Keratinocyte (primary cell): ENCODE measurements around the gene TBCC. TPM values are rescaled to one million over a fixed set of nuclear protein-coding genes. Genes with fewer than 3 reads are reported as not detected.

Experiments used
- DNase-seq: peaks from one replicate; pipeline ENCODE4 v3.0.0-alpha.2; 2011; ENCODE audit warnings: low read depth, missing footprints, low spot score
- FAIRE-seq: peaks from 2 replicates; lab custom pipeline; 2011; peaks lifted over from hg19 to GRCh38; lab: Jason Lieb, UNC
- H2AFZ ChIP-seq: 2 replicates; pipeline ENCODE4 v1.6.0; 2012; ENCODE audit warnings: low read length, control low read depth, inconsistent platforms; ENCODE audit not compliant: control insufficient read depth
- H3K27ac ChIP-seq: 2 replicates; pipeline ENCODE4 v1.5.1; 2011; ENCODE audit warnings: low read length; ENCODE audit not compliant: control insufficient read depth, insufficient read depth
- H3K27me3 ChIP-seq: 3 replicates; pipeline ENCODE4 v1.6.0; 2011; ENCODE audit warnings: low read length; ENCODE audit not compliant: control insufficient read depth, insufficient read depth; ENCODE audit errors: extremely low read depth
- H3K36me3 ChIP-seq, 2 experiments: 2 replicates in 1 of 2; 3 replicates in 1 of 2; pipeline ENCODE4 v1.5.1; 2011; ENCODE audit warnings: low read length in 2 of 2, mild to moderate bottlenecking in 1 of 2; ENCODE audit not compliant: control insufficient read depth in 2 of 2, insufficient read depth in 2 of 2; ENCODE audit errors: extremely low read depth in 1 of 2
- H3K4me1 ChIP-seq: 3 replicates; pipeline ENCODE4 v1.5.1; 2011; ENCODE audit warnings: low read length; ENCODE audit not compliant: control insufficient read depth, insufficient read depth; ENCODE audit errors: extremely low read depth
- H3K4me2 ChIP-seq: 3 replicates; pipeline ENCODE4 v1.6.0; 2011; ENCODE audit warnings: low read depth, low read length; ENCODE audit not compliant: control insufficient read depth, insufficient read depth; ENCODE audit errors: extremely low read depth
- H3K4me3 ChIP-seq, 3 experiments: fragments of 200-600 bp in 1 of 3; sonication (generic) in 1 of 3; 2 replicates in 2 of 3; 3 replicates in 1 of 3; pipeline ENCODE4 v1.5.1; 2011 to 2016; ENCODE audit warnings: low read length in 3 of 3, mild to moderate bottlenecking in 3 of 3, control low read depth in 2 of 3, inconsistent platforms in 1 of 3, low read depth in 1 of 3, mixed read lengths in 1 of 3, mixed run types in 1 of 3, moderate library complexity in 1 of 3; ENCODE audit not compliant: control insufficient read depth in 2 of 3, insufficient read depth in 2 of 3; ENCODE audit errors: extremely low read depth in 1 of 3
- H3K79me2 ChIP-seq: 2 replicates; pipeline ENCODE4 v1.6.0; 2012; ENCODE audit warnings: low read length; ENCODE audit not compliant: control insufficient read depth, insufficient read depth
- H3K9ac ChIP-seq: 3 replicates; pipeline ENCODE4 v1.6.0; 2011; ENCODE audit warnings: low read length; ENCODE audit not compliant: control insufficient read depth, insufficient read depth; ENCODE audit errors: extremely low read depth
- H3K9me1 ChIP-seq: 3 replicates; pipeline ENCODE4 v1.6.0; 2011; ENCODE audit warnings: low read length; ENCODE audit not compliant: control insufficient read depth, insufficient read depth; ENCODE audit errors: extremely low read depth
- H3K9me3 ChIP-seq: 2 replicates; pipeline ENCODE4 v1.5.1; 2012; ENCODE audit warnings: low read depth, low read length; ENCODE audit not compliant: control insufficient read depth
- H4K20me1 ChIP-seq: 3 replicates; pipeline ENCODE4 v1.6.0; 2011; ENCODE audit warnings: low read length; ENCODE audit not compliant: control insufficient read depth, insufficient read depth; ENCODE audit errors: extremely low read depth
- EZH2 ChIP-seq: IDR thresholded peaks from one replicate; pipeline ENCODE4 v1.6.1; 2012; ENCODE audit warnings: inconsistent platforms, mild to moderate bottlenecking, low read length, moderate library complexity
- dilution Hi-C: fragments of 300-500 bp; cut with MboI; formaldehyde crosslinking; loops from one replicate; pipeline ENCODE4 v1.7.0; 2020; ENCODE audit warnings: low sequenced_read_pairs; ENCODE audit not compliant: extremely low pct_ligation_motif_present
- polyA plus RNA-seq, 5 experiments: library from polyadenylated mRNA; depleted of rRNA in 3 of 5; stranded (reverse) in 3 of 5; stranded (forward) in 1 of 5; unstranded in 1 of 5; fragments of >200 nt; gene quantifications; 1 replicate in 1 of 5; 2 replicates in 3 of 5; 3 replicates in 1 of 5; pipeline versions ENCODE4 v1.2.1 to v1.2.3, GENCODE V29; 2011 to 2012; ENCODE audit warnings: missing spikeins in 2 of 5, low read depth in 1 of 5, low replicate concordance in 1 of 5
- TF ChIP-seq, protein P1 (sequence below), 3 experiments: IDR thresholded peaks in 1 of 3; conservative IDR thresholded peaks in 1 of 3; optimal IDR thresholded peaks in 1 of 3; 2 replicates in 2 of 3; 3 replicates in 1 of 3; pipeline versions ENCODE3 to v1.5.1; 2011; ENCODE audit warnings: low read length in 3 of 3, mild to moderate bottlenecking in 3 of 3, moderate library complexity in 2 of 3, control low read depth in 1 of 3, inconsistent platforms in 1 of 3; ENCODE audit not compliant: insufficient read depth in 2 of 3; ENCODE audit errors: extremely low read depth in 1 of 3

The TBCC gene
- polyA plus RNA-seq, 1 donor (not counting 4 experiments of a cell fraction or from before 2014, with no cell fraction given): 16.7 TPM

DNA sequence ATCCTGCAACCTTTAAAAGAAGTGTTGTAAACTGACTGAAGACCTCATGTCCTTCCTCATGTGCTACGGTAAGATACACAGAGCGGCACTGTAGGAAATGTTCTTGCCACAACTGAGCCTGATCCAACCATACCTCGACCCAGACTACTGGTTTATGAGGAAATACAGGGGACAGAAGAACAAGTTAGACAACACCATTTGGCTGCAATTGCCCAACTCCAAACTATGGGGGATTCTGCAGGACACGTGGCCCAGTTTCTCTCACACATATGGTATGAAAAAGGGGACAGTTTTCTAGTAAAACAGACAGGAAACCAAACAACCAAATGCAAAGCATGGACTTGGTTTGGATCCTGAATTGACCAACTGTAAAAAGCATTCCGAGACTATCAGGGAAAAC, 34.0 kb downstream of the TBCC start:
- H3K79me2 ChIP-seq: no peaks in the 10 kb centered on the region
- H3K9ac ChIP-seq: no peak overlapping the region
- no peak overlapping the region for H3K27ac ChIP-seq
- no peaks in the 10 kb centered on the region for H3K27me3 ChIP-seq
- FAIRE-seq (no peak), DNase-seq (no peak)
- no peaks in the 10 kb centered on the region for H3K36me3 ChIP-seq
- TF ChIP-seq, protein P1, sequence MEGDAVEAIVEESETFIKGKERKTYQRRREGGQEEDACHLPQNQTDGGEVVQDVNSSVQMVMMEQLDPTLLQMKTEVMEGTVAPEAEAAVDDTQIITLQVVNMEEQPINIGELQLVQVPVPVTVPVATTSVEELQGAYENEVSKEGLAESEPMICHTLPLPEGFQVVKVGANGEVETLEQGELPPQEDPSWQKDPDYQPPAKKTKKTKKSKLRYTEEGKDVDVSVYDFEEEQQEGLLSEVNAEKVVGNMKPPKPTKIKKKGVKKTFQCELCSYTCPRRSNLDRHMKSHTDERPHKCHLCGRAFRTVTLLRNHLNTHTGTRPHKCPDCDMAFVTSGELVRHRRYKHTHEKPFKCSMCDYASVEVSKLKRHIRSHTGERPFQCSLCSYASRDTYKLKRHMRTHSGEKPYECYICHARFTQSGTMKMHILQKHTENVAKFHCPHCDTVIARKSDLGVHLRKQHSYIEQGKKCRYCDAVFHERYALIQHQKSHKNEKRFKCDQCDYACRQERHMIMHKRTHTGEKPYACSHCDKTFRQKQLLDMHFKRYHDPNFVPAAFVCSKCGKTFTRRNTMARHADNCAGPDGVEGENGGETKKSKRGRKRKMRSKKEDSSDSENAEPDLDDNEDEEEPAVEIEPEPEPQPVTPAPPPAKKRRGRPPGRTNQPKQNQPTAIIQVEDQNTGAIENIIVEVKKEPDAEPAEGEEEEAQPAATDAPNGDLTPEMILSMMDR (optimal IDR thresholded peaks at IDR 0.05 in 1 of 3, IDR thresholded peaks at IDR 0.05 in 1 of 3, conservative IDR thresholded peaks at IDR 0.05 in 1 of 3; ENCODE audit: extremely low read depth in 1 of 3, insufficient read depth in 2 of 3, low read length in 3 of 3): no peak
- TF ChIP-seq EZH2: no peak
- no peaks in the 10 kb centered on the region for H3K9me1 ChIP-seq
- H3K4me2 ChIP-seq: no peak overlapping the region
- dilution Hi-C loops: no loop called here
- peaks cover 11% of the 10 kb centered on the region for H3K4me1 ChIP-seq
- no peak overlapping the region for H3K4me3 ChIP-seq
- H2AFZ ChIP-seq: no peak overlapping the region
- H4K20me1 ChIP-seq: no peaks in the 10 kb centered on the region
- H3K9me3 ChIP-seq: peaks cover 2% of the 10 kb centered on the region

DNA sequence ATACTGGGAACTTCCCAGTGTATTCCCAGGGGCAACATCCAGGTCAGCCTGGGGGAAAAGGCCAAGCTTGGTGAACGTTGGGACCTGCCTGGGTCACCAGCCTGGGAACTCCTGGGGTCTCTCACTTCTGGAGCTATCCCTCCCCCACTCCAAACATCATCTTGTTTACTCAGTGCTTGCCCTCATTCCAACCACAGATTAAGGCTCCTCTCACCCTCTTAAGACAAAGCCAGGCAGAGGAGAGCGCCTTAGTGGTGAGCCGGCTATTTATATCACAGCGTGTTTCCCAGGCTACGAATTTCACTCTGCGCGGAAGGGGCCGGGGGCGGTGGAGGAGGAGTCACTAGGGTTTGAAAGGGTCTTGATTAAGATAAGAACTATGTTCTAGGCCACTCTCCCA, 35.6 kb downstream of the TBCC start:
- TF ChIP-seq, protein P1 (optimal IDR thresholded peaks at IDR 0.05 in 1 of 3, IDR thresholded peaks at IDR 0.05 in 1 of 3, conservative IDR thresholded peaks at IDR 0.05 in 1 of 3; ENCODE audit: extremely low read depth in 1 of 3, insufficient read depth in 2 of 3, low read length in 3 of 3): no peak
- TF ChIP-seq EZH2: no peak
- Histone ChIP-seq H3K4me2 (no peak overlapping the region), H3K4me1 (peaks cover 11% of the 10 kb centered on the region), H2AFZ (no peak overlapping the region), H3K9me1 (no peaks in the 10 kb centered on the region), H3K27me3 (no peaks in the 10 kb centered on the region), H3K9ac (no peak overlapping the region), H3K27ac (no peak overlapping the region), H3K9me3 (peaks cover 2% of the 10 kb centered on the region), H3K79me2 (no peaks in the 10 kb centered on the region), H3K36me3 (no peaks in the 10 kb centered on the region), H4K20me1 (no peaks in the 10 kb centered on the region), H3K4me3 (no peak overlapping the region)
- DNase-seq (no peak), FAIRE-seq (no peak)
- dilution Hi-C loops: no loop called here
